GM18526 (cell line): Measurements from ENCODE around the gene RASA1.

Source experiments
- POLR2A ChIP-seq: IDR thresholded peaks from 3 replicates; pipeline ENCODE4 v1.6.1; 2011; ENCODE audit not compliant: insufficient read length; ENCODE audit errors: extremely low read depth

The RASA1 gene

GRCh38 chr5:87403899-87404298, 136.2 kb downstream of the RASA1 start:
- no peak for TF ChIP-seq POLR2A

DNA sequence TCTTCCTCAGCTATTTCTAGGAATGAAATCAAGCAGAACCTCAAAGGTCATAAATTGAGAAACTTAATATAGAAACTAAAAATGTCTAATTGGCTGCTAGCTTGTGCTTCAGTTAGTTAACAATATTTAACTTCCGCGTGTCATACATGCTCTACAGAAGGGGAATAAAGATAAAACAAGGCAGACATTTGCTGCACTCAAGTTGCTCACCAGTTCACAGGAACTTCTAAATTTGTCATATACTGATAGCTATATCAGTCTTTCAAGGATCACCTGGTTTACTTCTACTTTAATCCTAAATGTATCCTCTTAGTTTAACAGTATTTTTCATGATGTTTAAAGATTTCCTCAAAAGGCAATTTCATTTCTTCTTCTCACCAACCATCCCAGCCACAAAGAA, 136.7 kb downstream of the RASA1 start:
- TF ChIP-seq POLR2A = no peak

GRCh38 chr5:87405472-87406155, 137.9 kb downstream of the RASA1 start:
- no peak for TF ChIP-seq POLR2A

DNA sequence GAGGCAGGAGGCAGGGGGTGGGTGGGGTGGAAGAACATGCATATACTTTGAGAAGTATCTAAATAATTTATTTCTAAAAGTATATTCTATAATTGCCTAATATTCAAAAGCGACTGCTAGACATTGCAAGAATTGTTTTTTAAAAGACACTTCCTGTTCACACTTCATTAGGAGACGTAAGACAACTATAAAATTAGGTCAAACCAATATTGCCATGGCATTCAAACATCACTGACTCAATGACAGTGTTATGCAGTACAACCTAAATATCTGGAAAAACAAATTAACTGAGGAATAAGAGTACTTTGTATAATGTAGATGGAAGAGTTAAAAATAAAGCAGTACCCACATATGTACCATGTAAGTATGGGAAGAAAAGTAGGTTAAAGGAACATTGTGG, 140.5 kb downstream of the RASA1 start:
- no peak for TF ChIP-seq POLR2A

DNA sequence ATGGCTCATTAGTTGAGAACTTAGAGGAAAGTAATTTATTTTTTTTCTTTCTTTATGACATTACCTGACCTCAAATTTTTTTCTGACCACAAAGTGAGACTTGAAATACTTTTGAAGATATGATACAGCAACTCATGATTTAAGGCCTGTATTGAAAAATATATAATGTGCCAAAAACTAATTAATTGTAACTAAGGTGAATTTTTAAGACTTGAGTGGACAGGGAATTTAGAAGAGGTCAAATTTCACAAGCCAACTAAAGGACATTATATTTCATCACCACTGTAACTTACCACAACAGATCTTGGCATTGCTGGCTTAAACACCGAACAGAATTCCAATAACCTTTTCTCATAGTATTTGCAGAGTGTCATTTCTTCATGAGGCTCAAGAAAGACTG, 143.2 kb downstream of the RASA1 start:
- no peak for TF ChIP-seq POLR2A

DNA sequence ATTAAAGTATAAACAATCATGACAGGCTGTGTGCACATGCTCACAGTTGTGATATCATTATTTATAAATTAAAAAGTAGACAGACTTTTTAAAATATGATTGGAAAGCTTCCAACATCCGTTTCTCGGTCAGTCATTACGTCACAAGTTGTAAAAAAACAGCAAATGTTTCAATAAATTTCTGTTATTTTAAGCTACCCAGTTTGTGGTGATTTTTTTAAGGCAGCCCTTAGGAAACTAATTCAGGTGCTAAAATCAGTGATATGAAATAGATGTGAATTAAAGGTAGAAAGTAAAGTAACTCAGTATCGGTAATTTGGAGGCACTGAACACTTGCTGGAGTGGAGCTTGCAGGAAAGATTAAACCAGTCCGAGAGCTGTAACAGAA, 143.9 kb downstream of the RASA1 start:
- TF ChIP-seq POLR2A = no peak

- TF ChIP-seq POLR2A = no peak
Measured at GRCh38 chr5:87411973-87412629, 144.4 kb downstream of the RASA1 start.

GRCh38 chr5:87412630-87413342, 145.1 kb downstream of the RASA1 start, which contains the start of gene CCNH:
CCNH (minus strand) TSS chr5:87412930; CDS start chr5:87412794, 136 bp downstream.
- peak; percentile 95 for TF ChIP-seq POLR2A

DNA sequence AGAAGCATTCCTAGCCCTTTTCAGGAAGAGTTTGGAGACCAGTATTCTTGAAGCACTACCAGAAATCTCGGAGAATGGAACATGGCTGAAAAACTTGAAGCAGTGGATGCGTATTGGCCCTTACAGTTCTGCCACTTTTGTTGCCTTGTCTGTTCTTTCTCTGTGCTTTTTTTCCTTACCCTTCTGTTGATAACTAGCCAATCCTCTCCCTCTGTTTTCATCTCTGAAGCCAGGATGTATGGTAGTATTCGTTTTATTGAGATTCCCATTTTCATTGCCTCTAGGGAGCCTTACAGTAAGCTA, 145.6 kb downstream of the RASA1 start:
- no peak for TF ChIP-seq POLR2A

GRCh38 chr5:87418506-87418905, 150.8 kb downstream of the RASA1 start:
- TF ChIP-seq POLR2A = no peak

GRCh38 chr5:87421307-87421706, 153.6 kb downstream of the RASA1 start:
- TF ChIP-seq POLR2A = no peak

GRCh38 chr5:87423755-87424154, 156.1 kb downstream of the RASA1 start:
- no peak for TF ChIP-seq POLR2A

DNA sequence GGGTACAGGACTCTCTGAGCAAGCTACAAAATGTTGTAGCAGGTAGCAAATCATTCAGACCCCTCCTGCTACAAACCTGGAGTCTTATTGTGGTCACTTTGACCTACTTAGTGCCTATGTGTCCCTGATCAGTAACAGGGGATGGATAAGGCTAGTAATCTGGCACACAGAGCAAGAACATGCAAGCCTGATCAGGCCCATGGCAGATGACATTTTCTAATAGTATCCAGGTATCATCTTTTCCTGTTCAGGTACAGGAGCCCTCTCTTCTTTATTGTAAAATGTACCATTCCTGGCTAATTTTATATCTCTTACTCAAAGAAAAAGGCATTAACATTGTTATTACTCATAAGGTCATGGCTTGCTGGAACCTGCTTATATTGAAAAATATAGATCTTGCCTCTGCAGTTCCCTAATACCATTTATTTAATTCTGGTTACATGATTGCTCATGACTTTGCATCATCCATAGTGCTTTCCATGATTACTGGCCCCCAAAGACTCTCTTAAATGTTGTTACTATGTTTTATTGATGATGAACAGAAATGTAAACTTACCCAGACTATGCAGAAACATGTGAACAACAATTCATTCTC, 163.3 kb downstream of the RASA1 start:
- no peak for TF ChIP-seq POLR2A

GRCh38 chr5:87432460-87432859, 164.8 kb downstream of the RASA1 start:
- TF ChIP-seq POLR2A = no peak

- no peak for TF ChIP-seq POLR2A
Measured at GRCh38 chr5:87433945-87434344, 166.3 kb downstream of the RASA1 start.

DNA sequence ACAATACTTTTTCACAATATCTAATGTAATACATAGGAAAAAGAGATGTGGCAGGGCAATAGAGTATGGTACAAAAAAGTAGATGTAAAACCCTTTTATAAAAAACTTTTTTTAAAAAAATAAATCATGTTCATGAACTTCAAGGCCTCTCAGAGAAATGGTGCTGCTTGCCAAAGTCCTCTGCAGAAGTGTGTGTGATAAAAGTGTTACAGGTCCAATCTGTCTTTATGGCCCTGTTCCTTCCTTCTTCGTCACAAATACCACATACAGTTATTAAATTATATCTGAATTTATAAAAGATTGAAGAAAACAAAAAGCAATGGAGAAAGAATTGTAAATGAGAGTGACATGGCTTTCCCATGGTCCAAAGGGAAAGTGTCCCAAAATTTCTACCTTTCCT, 166.8 kb downstream of the RASA1 start:
- TF ChIP-seq POLR2A = no peak
